Endodermal cell (in vitro differentiated cells): ENCODE results near the gene NSUN5. TPM values are rescaled to one million over a fixed set of nuclear protein-coding genes. Genes with fewer than 3 reads are reported as not detected.
"Not testable (repeated sequence)": the region's sequence is repeated elsewhere in the genome, so short reads cannot be mapped to it uniquely, and the experiment has no call there.

ENCODE experiments used
- DNase-seq: peaks from one replicate; pipeline ENCODE4 v3.0.0-alpha.2; 2017
- H3K27ac ChIP-seq: 2 replicates; pipeline ENCODE4 v1.5.1; 2013; ENCODE audit warnings: mild to moderate bottlenecking, low read depth, low read length, moderate library complexity
- H3K27me3 ChIP-seq: 2 replicates; pipeline ENCODE4 v1.6.1; 2013; ENCODE audit warnings: mild to moderate bottlenecking, low read length, moderate library complexity; ENCODE audit not compliant: insufficient read depth, control insufficient read depth, poor library complexity, severe bottlenecking
- H3K36me3 ChIP-seq: 2 replicates; pipeline ENCODE4 v1.7.0; 2013; ENCODE audit warnings: mild to moderate bottlenecking, low read length, moderate library complexity; ENCODE audit not compliant: control insufficient read depth, insufficient read depth
- H3K4me1 ChIP-seq: one replicate; pipeline ENCODE4 v1.7.0; 2013; ENCODE audit warnings: low read length; ENCODE audit not compliant: control insufficient read depth, insufficient read depth
- H3K4me3 ChIP-seq: 2 replicates; pipeline ENCODE4 v1.5.1; 2013; ENCODE audit warnings: mild to moderate bottlenecking, low read length, moderate library complexity
- H3K9ac ChIP-seq: 2 replicates; pipeline ENCODE4 v1.6.1; 2013; ENCODE audit warnings: mild to moderate bottlenecking, low read length, moderate library complexity; ENCODE audit not compliant: poor library complexity, severe bottlenecking; ENCODE audit errors: extremely low read depth
- H3K9me3 ChIP-seq: 2 replicates; pipeline ENCODE4 v1.6.1; 2013; ENCODE audit warnings: mild to moderate bottlenecking, low read length, moderate library complexity; ENCODE audit not compliant: control insufficient read depth
- H3K27ac Mint-ChIP-seq: 2 replicates; pipeline ENCODE4 v1.8.0; 2020; ENCODE audit warnings: mixed read lengths
- H3K27me3 Mint-ChIP-seq: 2 replicates; pipeline ENCODE4 v1.8.0; 2021; ENCODE audit warnings: mild to moderate bottlenecking, mixed read lengths; ENCODE audit not compliant: insufficient read depth
- H3K36me3 Mint-ChIP-seq: 2 replicates; pipeline ENCODE4 v1.8.0; 2020; ENCODE audit warnings: low read depth, mixed read lengths
- H3K4me1 Mint-ChIP-seq: 2 replicates; pipeline ENCODE4 v1.8.0; 2020; ENCODE audit warnings: mixed read lengths
- H3K4me3 Mint-ChIP-seq: 2 replicates; pipeline ENCODE4 v1.8.0; 2020; ENCODE audit warnings: mild to moderate bottlenecking, moderate library complexity, mixed read lengths
- H3K9me3 Mint-ChIP-seq: 2 replicates; pipeline ENCODE4 v1.8.0; 2020; ENCODE audit warnings: mild to moderate bottlenecking, mixed read lengths
- CTCF ChIP-seq: fragments of 200-600 bp; sonication (generic); conservative IDR thresholded peaks from 2 replicates; pipeline ENCODE4 v1.5.0; 2021; ENCODE audit warnings: antibody characterized with exemption, mild to moderate bottlenecking
- WGBS, 2 experiments: methylation state at CpG; one replicate each; pipeline versions ENCODE4 v1.1.5 to v1.1.7; 2013; ENCODE audit warnings: missing lambda C conversion rate in 2 of 2, mixed read lengths in 1 of 2; ENCODE audit not compliant: insufficient coverage in 1 of 2, insufficient read length in 1 of 2; 5-methylcytosine and 5-hydroxymethylcytosine counted together
- total RNA-seq, 2 donors: library from RNA; stranded (reverse); fragmentation: NEBNext Ultra II Directional in 1 of 2; extraction: Animal tissue kit (Norgen Biotek cat#: 25700) in 1 of 2; gene quantifications; 2 replicates in 1 of 2; 3 replicates in 1 of 2; pipeline ENCODE4 v1.2.1, GENCODE V29; 2021

Gene NSUN5
- total RNA-seq, 2 donors from 2014 or later = 40.3 to 42.1 TPM

- 8 to 20% methylated on average over 18 to 43 of the region's 43 CpGs for WGBS, 2 experiments
- Histone ChIP-seq H3K27me3 (no peaks in the 10 kb centered on the region), H3K36me3 (peaks cover 17% of the 10 kb centered on the region), H3K27ac (no peak overlapping the region), H3K4me3 (peak overlapping the region; percentile 92), H3K9me3 (no peaks in the 10 kb centered on the region), H3K4me1 (peaks cover 3% of the 10 kb centered on the region), H3K9ac (peak overlapping the region; percentile 47)
- peak; percentile 71 for DNase-seq
- Mint-ChIP-seq H3K36me3 (peaks cover 25% of the 10 kb centered on the region), H3K4me3 (peak overlapping the region; percentile 89), H3K9me3 (peaks cover 2% of the 10 kb centered on the region), H3K27ac (peak overlapping the region; percentile 91), H3K27me3 (peaks cover 10% of the 10 kb centered on the region), H3K4me1 (peaks cover 7% of the 10 kb centered on the region)
- TF ChIP-seq CTCF = no peak
Observed at GRCh38 chr7:73308074-73308664, 457 bp downstream of the NSUN5 start.

GRCh38 chr7:73307436-73307835 is 1.2 kb downstream of the NSUN5 start:
- Mint-ChIP-seq H3K27me3 (peaks cover 10% of the 10 kb centered on the region), H3K9me3 (peaks cover 2% of the 10 kb centered on the region), H3K4me3 (peak overlapping the region; percentile 89), H3K36me3 (peaks cover 25% of the 10 kb centered on the region), H3K4me1 (peaks cover 7% of the 10 kb centered on the region), H3K27ac (peak overlapping the region; percentile 78)
- peaks cover 17% of the 10 kb centered on the region for H3K36me3 ChIP-seq
- H3K4me3 ChIP-seq = peak overlapping the region; percentile 92
- DNase-seq = no peak
- no peak overlapping the region for H3K27ac ChIP-seq
- no peaks in the 10 kb centered on the region for H3K27me3 ChIP-seq
- H3K4me1 ChIP-seq = peaks cover 3% of the 10 kb centered on the region
- H3K9ac ChIP-seq = no peak overlapping the region
- no peak for TF ChIP-seq CTCF
- no peaks in the 10 kb centered on the region for H3K9me3 ChIP-seq
- 95 to 96% methylated on average over 5 to 13 of the region's 13 CpGs for WGBS, 2 experiments

GRCh38 chr7:73304612-73305387 is 3.8 kb downstream of the NSUN5 start:
- not testable (repeated sequence) for H3K27me3 Mint-ChIP-seq, H3K27ac Mint-ChIP-seq, H3K4me1 ChIP-seq, H3K4me1 Mint-ChIP-seq, H3K4me3 Mint-ChIP-seq, H3K4me3 ChIP-seq, H3K9ac ChIP-seq, H3K27ac ChIP-seq, DNase-seq, H3K27me3 ChIP-seq, H3K9me3 Mint-ChIP-seq, H3K9me3 ChIP-seq
- peaks cover 25% of the 10 kb centered on the region for H3K36me3 Mint-ChIP-seq
- peaks cover 17% of the 10 kb centered on the region for H3K36me3 ChIP-seq
- 90 to 92% methylated on average over 3 to 10 of the region's 15 CpGs for WGBS, 2 experiments
- peak; percentile 32 for TF ChIP-seq CTCF
